SK-N-MC (cell line): ENCODE data around the gene CA10.

ENCODE experiments used
- EZH2 ChIP-seq: fragments of 200-600 bp; sonication (generic); IDR thresholded peaks from one replicate; pipeline ENCODE4 v1.6.1; 2017; ENCODE audit warnings: antibody characterized with exemption
- FOXP2 ChIP-seq: optimal IDR thresholded peaks from 2 replicates; pipeline ENCODE3; 2011; ENCODE audit warnings: mild to moderate bottlenecking, moderate library complexity; ENCODE audit not compliant: insufficient read depth; ENCODE audit errors: extremely low read length, control extremely low read depth
- POLR2AphosphoS5 ChIP-seq: IDR thresholded peaks from 2 replicates; pipeline ENCODE4 v1.6.1; 2012; ENCODE audit warnings: mild to moderate bottlenecking, low read depth, low read length, borderline replicate concordance

DNA sequence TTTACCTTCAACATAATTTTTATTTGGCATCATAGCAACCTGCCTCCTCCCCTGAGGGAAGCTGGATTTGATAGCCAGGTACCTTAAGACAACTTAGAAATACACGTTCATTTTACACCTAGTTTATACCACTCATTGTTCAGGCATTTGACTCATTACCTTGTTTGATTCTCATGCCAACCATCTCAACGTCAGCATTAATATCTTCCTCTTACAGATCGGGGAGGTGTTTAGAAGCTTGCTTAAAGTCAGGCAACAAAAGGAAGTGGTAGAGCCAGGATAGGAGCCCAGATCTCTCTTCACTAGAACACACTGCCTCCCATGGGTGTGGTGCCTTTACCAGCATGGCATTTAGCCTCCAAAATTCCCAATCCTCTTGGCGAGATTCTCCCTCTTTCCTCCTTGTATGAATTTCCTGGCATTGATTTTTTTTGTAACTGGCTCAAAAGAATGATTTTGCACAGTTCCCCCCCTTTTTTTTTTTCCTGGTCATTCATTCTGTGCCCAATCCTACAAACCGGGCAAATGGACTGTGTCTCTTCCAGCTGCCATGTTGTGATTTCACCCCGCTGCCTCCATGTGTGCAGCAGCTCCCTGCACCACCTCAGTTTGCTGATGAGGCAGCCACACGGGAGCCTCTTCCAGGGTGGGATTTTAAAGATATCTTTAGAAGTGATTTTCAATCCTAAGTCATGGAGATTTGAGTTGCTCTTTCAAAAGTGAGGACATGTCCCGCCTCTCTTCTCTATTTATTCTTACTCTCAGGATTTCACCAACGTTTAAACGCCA lies 514.6 kb downstream of the CA10 start:
- TF ChIP-seq POLR2AphosphoS5 (no peak), EZH2 (no peak), FOXP2 (no peak)
